ENCODE data around the gene OGFOD1.

- TF ChIP-seq KAT8 (CRISPR knock-in tag; IDR thresholded peaks at IDR 0.05) (no peak), POLR2AphosphoS5 (IDR thresholded peaks at IDR 0.05; ENCODE audit: low read depth, low read length) (no peak), ZNF274 (CRISPR knock-in tag; IDR thresholded peaks at IDR 0.05) (no peak), ZNF318 (CRISPR knock-in tag; IDR thresholded peaks at IDR 0.05) (no peak), U2AF1 (optimal IDR thresholded peaks at IDR 0.05; ENCODE audit: low read depth, low read length) (no peak), RFX5 (IDR thresholded peaks at IDR 0.05; ENCODE audit: low read depth, low read length) (no peak)
These were observed 37.0 kb upstream of the OGFOD1 start for GRCh38 chr16:56414366-56414765.

Measured in HepG2 (cell line).